Measurements from ENCODE around the gene LHFPL2.

GRCh38 chr5:78504704-78505677, 143.6 kb downstream of the LHFPL2 start:
- TF ChIP-seq CTCF (conservative IDR thresholded peaks at IDR 0.05; ENCODE audit: low read depth in 2 of 2) (no peak), STAT1 (IDR thresholded peaks at IDR 0.05; ENCODE audit: unreplicated experiment) (no peak), ETS1 (IDR thresholded peaks at IDR 0.05) (no peak), EZH2 (IDR thresholded peaks at IDR 0.05; ENCODE audit: low read depth, unreplicated experiment) (no peak), EZH2phosphoT487 (IDR thresholded peaks at IDR 0.05; ENCODE audit: unreplicated experiment) (no peak), REST (IDR thresholded peaks at IDR 0.05; ENCODE audit: unreplicated experiment) (no peak), POLR2AphosphoS5 (IDR thresholded peaks at IDR 0.05; ENCODE audit: low read depth) (no peak)
